ENCODE data around the gene BACE2.

Gene BACE2

DNA sequence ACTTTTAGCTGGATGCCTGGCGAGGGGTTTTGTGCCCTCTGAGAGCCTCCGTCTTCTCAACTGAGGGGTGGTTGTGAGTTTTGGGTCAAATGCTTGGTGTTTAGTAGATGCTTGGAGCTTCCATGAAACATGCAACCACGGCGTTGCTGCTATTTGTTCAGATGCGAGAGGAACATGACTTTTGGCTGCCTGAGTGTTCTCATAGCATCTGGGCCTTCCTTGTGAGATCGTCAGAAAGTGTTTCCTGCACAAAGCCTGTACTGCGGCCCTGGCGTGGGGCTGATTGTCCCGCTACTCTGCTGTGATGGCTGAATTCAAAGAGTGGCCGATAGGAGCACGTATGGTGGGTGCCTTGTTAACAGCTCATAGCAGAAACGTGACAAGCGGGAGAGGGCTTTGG, 78.8 kb downstream of the BACE2 start:
- TF ChIP-seq ZNF138 (tag by site-specific recombination; IDR thresholded peaks at IDR 0.05; ENCODE audit: borderline replicate concordance) (no peak), ZNF791 (tag by site-specific recombination; IDR thresholded peaks at IDR 0.05) (no peak), ZNF513 (tag by site-specific recombination; IDR thresholded peaks at IDR 0.05) (no peak), INSM2 (tag by site-specific recombination; IDR thresholded peaks at IDR 0.05) (no peak), ZNF792 (tag by site-specific recombination; IDR thresholded peaks at IDR 0.05) (no peak), ZNF473 (tag by site-specific recombination; IDR thresholded peaks at IDR 0.05) (no peak), ZNF558 (tag by site-specific recombination; IDR thresholded peaks at IDR 0.05) (no peak), ZNF266 (tag by site-specific recombination; IDR thresholded peaks at IDR 0.05; ENCODE audit: low read depth) (no peak), SP7 (tag by site-specific recombination; IDR thresholded peaks at IDR 0.05) (no peak), ZNF184 (tag by site-specific recombination; IDR thresholded peaks at IDR 0.05) (no peak), ZSCAN16 (tag by site-specific recombination; IDR thresholded peaks at IDR 0.05) (no peak), PRDM6 (tag by site-specific recombination; IDR thresholded peaks at IDR 0.05) (no peak), ZNF324 (tag by site-specific recombination; IDR thresholded peaks at IDR 0.05) (no peak), OVOL3 (tag by site-specific recombination; IDR thresholded peaks at IDR 0.05) (no peak), GLIS1 (tag by site-specific recombination; IDR thresholded peaks at IDR 0.05) (no peak), ZNF23 (tag by site-specific recombination; IDR thresholded peaks at IDR 0.05; ENCODE audit: borderline replicate concordance) (no peak), GLI2 (tag by site-specific recombination; IDR thresholded peaks at IDR 0.05; ENCODE audit: borderline replicate concordance, low read depth) (no peak), ZNF658 (tag by site-specific recombination; IDR thresholded peaks at IDR 0.05) (no peak)
- TF ChIP-seq, protein P1, sequence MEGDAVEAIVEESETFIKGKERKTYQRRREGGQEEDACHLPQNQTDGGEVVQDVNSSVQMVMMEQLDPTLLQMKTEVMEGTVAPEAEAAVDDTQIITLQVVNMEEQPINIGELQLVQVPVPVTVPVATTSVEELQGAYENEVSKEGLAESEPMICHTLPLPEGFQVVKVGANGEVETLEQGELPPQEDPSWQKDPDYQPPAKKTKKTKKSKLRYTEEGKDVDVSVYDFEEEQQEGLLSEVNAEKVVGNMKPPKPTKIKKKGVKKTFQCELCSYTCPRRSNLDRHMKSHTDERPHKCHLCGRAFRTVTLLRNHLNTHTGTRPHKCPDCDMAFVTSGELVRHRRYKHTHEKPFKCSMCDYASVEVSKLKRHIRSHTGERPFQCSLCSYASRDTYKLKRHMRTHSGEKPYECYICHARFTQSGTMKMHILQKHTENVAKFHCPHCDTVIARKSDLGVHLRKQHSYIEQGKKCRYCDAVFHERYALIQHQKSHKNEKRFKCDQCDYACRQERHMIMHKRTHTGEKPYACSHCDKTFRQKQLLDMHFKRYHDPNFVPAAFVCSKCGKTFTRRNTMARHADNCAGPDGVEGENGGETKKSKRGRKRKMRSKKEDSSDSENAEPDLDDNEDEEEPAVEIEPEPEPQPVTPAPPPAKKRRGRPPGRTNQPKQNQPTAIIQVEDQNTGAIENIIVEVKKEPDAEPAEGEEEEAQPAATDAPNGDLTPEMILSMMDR (tag by site-specific recombination; IDR thresholded peaks at IDR 0.05), result no peak
- Histone ChIP-seq H3K27ac (ENCODE audit: extremely low read depth, low read depth, low read length) (peak overlapping the region; percentile 69; the same call in 1 of the 2 replicates), H3K4me3 (ENCODE audit: low read depth, low read length) (no peak overlapping the region), H3K4me1 (ENCODE audit: control insufficient read depth, insufficient read depth, low read length) (peaks cover 14% of the 10 kb centered on the region), H3K9me3 (ENCODE audit: control insufficient read depth, insufficient read depth, low read depth, low read length) (no peaks in the 10 kb centered on the region), H3K36me3 (ENCODE audit: control insufficient read depth in 2 of 2, insufficient read depth in 1 of 2, low read length in 2 of 2) (peaks cover 7 to 27% of the 10 kb centered on the region in 2 experiments; a peak in 2 of 3 replicates)
- POLR2A ChIA-PET, result no interaction called here
- CTCF ChIA-PET, result interaction anchor here (0.7 to 0.9 kb wide), 3 partner anchors 34 to 155 kb away, joined by 3 to 4 read pairs (median 3); no protein-coding TSS in a partner anchor
